Endometrial microvascular endothelial cells (primary cell): Measurements from ENCODE around the gene GPR173. TPM values are rescaled to one million over a fixed set of nuclear protein-coding genes. Genes with fewer than 3 reads are reported as not detected.

Experiments used
- in situ Hi-C: cut with HindIII; loops from 2 replicates; pipeline ENCODE4 v1.10.0; 2017; ENCODE audit warnings: low sequenced_read_pairs, low pct_unique_long_range_greater_than_20kb; ENCODE audit errors: inconsistent ontology term
- total RNA-seq: library from RNA; depleted of rRNA; stranded (reverse); fragments of >200 nt; gene quantifications from one replicate; pipeline ENCODE4 v1.2.3, GENCODE V29; 2015; ENCODE audit errors: inconsistent ontology term

The GPR173 gene
- total RNA-seq, 1 donor from 2014 or later: 0.74 TPM

GRCh38 chrX:53085661-53086229 is 37.2 kb downstream of the GPR173 start:
- in situ Hi-C loops: no loop called here

GRCh38 chrX:53086464-53086863 is 37.9 kb downstream of the GPR173 start:
- in situ Hi-C loops: no loop called here

- in situ Hi-C loops: no loop called here
Measured at GRCh38 chrX:53087388-53087831, 38.8 kb downstream of the GPR173 start.

GRCh38 chrX:53088136-53088974 is 39.8 kb downstream of the GPR173 start:
- in situ Hi-C loops: no loop called here

GRCh38 chrX:53089224-53089842 is 40.7 kb downstream of the GPR173 start:
- in situ Hi-C loops: no loop called here

- in situ Hi-C loops: no loop called here
Measured at GRCh38 chrX:53089925-53090324, 41.3 kb downstream of the GPR173 start.

- in situ Hi-C loops: no loop called here
Measured at GRCh38 chrX:53091354-53091753, 42.8 kb downstream of the GPR173 start.

- in situ Hi-C loops: no loop called here
Measured at GRCh38 chrX:53093177-53093655, 44.6 kb downstream of the GPR173 start.

- in situ Hi-C loops: no loop called here
Measured at GRCh38 chrX:53093748-53094581, 45.4 kb downstream of the GPR173 start, which contains the start of gene KANTR. TSS of gene KANTR (plus strand) at chrX:53094142. CDS start at chrX:53124273, 30,131 bp downstream.

- in situ Hi-C loops: no loop called here
Measured at GRCh38 chrX:53094582-53094905, 46.0 kb downstream of the GPR173 start.

- in situ Hi-C loops: no loop called here
Measured at GRCh38 chrX:53095796-53096195, 47.2 kb downstream of the GPR173 start.

- in situ Hi-C loops: no loop called here
Measured at GRCh38 chrX:53114864-53115549, 66.4 kb downstream of the GPR173 start.

GRCh38 chrX:53115550-53115874 is 66.9 kb downstream of the GPR173 start:
- in situ Hi-C loops: no loop called here

- in situ Hi-C loops: no loop called here
Measured at GRCh38 chrX:53116101-53116500, 67.5 kb downstream of the GPR173 start.

- in situ Hi-C loops: no loop called here
Measured at GRCh38 chrX:53122013-53122412, 73.4 kb downstream of the GPR173 start.

- in situ Hi-C loops: no loop called here
Measured at GRCh38 chrX:53125506-53125905, 76.9 kb downstream of the GPR173 start.

- in situ Hi-C loops: no loop called here
Measured at GRCh38 chrX:53126377-53126776, 77.8 kb downstream of the GPR173 start.

GRCh38 chrX:53128097-53128749 is 79.6 kb downstream of the GPR173 start:
- in situ Hi-C loops: no loop called here
